ENCODE results near the gene DPEP1.

DNA sequence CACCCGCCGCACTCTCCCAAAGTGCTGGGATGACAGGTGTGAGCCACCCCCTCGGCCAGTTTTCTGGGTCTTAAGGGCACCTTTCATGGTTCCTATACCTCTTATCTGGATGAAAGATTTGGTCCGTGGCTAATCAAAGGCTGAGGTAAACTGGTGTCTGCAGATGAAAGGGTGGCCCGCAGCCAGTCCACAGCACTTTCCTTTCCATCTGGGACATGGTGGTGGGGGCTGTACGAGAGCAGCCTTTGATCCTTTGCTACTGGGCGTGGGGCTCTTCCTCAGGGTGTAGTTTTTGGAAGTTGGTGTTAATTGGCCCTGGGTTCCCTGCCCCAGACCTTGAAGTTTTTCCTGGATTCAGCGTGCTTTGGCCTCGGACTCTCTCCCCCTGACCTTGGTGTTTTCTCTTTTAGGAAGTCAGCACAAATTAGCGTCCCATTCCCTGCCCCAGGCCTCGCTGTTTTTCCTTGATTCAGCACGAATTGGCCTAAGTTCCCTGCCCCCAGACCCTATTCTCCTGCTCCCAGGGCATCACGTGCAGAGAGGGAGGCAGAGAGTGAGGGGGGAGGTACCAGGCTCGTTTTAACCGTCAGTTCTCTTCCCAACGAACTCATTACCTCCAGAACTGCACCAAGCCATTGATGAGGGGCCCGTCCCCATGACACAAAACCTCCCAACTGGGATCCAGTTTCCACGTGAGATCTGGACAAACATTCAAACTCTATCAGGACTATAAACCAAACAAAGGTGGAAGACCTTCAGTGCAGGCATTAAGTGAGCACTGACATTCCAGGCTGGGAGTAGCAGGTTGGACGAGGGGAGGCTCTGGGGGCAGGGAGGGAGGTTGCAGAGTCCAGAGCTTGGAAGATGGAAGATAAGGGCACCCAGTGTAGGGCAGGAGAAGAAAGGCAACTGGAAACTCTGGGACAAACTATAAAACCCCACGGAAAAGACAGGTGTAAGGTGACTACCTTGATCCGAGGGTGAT lies 11.6 kb downstream of the DPEP1 start:
- TF ChIP-seq CTCF (conservative IDR thresholded peaks at IDR 0.05; ENCODE audit: low read depth, low read length): no peak
- no peak for TF ChIP-seq EZH2 (IDR thresholded peaks at IDR 0.05; ENCODE audit: borderline replicate concordance, low read depth, low read length, poor library complexity, severe bottlenecking)
